Eye (tissue), 1 donor: Measurements from ENCODE around the gene PARVB.
A peak's percentile ranks its signal among the peaks of the same experiment; 100 is the strongest.

Experiments
- DNase-seq: peaks from one replicate; pipeline ENCODE4 v3.0.0-alpha.2; 2015

The PARVB gene

GRCh38 chr22:44137415-44137814 lies 113.3 kb downstream of the PARVB start:
- DNase-seq: no peak

GRCh38 chr22:44139773-44140172 lies 115.7 kb downstream of the PARVB start:
- no peak for DNase-seq

- DNase-seq: no peak
Measured at GRCh38 chr22:44142421-44143104, 118.5 kb downstream of the PARVB start.

GRCh38 chr22:44143105-44143474 lies 119.0 kb downstream of the PARVB start:
- DNase-seq: no peak

- DNase-seq: peak; percentile 39
Measured at GRCh38 chr22:44143579-44143978, 119.5 kb downstream of the PARVB start.

GRCh38 chr22:44144046-44144569 lies 120.0 kb downstream of the PARVB start:
- no peak for DNase-seq

- peak; percentile 47 for DNase-seq
Measured at GRCh38 chr22:44145544-44145943, 121.4 kb downstream of the PARVB start.

- peak; percentile 28 for DNase-seq
Measured at GRCh38 chr22:44146088-44146861, 122.2 kb downstream of the PARVB start.

- peak; percentile 76 for DNase-seq
Measured at GRCh38 chr22:44147008-44147645, 123.0 kb downstream of the PARVB start.

GRCh38 chr22:44147821-44148574 lies 123.9 kb downstream of the PARVB start:
- peak; percentile 72 for DNase-seq

- no peak for DNase-seq
Measured at GRCh38 chr22:44151676-44152075, 127.6 kb downstream of the PARVB start.

- DNase-seq: peak; percentile 70
Measured at GRCh38 chr22:44153710-44154109, 129.6 kb downstream of the PARVB start.

GRCh38 chr22:44154436-44154942 lies 130.4 kb downstream of the PARVB start:
- DNase-seq: no peak

- DNase-seq: no peak
Measured at GRCh38 chr22:44155115-44155514, 131.0 kb downstream of the PARVB start.

- DNase-seq: no peak
Measured at GRCh38 chr22:44157916-44158618, 134.0 kb downstream of the PARVB start.

GRCh38 chr22:44158816-44159215 lies 134.7 kb downstream of the PARVB start:
- no peak for DNase-seq

GRCh38 chr22:44159221-44159620 lies 135.1 kb downstream of the PARVB start:
- DNase-seq: no peak

GRCh38 chr22:44159811-44160210 lies 135.7 kb downstream of the PARVB start:
- DNase-seq: no peak

GRCh38 chr22:44160421-44160820 lies 136.3 kb downstream of the PARVB start:
- no peak for DNase-seq

- no peak for DNase-seq
Measured at GRCh38 chr22:44161673-44162072, 137.6 kb downstream of the PARVB start.

- DNase-seq: no peak
Measured at GRCh38 chr22:44162960-44163359, 138.9 kb downstream of the PARVB start.

- no peak for DNase-seq
Measured at GRCh38 chr22:44163536-44163935, 139.4 kb downstream of the PARVB start.
